HepG2 (cell line): ENCODE results near the gene STYXL1. TPM values are rescaled to one million over a fixed set of nuclear protein-coding genes. Genes with fewer than 3 reads are reported as not detected.

Experiments used
- ATAD3A ChIP-seq: sonication (generic); formaldehyde crosslinking; IDR thresholded peaks from 2 replicates; pipeline ENCODE4 v1.4.0; 2020; ENCODE audit warnings: missing genetic modification reagents
- CBX5 ChIP-seq: sonication (generic); formaldehyde crosslinking; IDR thresholded peaks from 2 replicates; pipeline ENCODE4 v1.4.0; 2020; ENCODE audit warnings: missing genetic modification reagents, borderline replicate concordance
- E2F1 ChIP-seq: sonication (generic); formaldehyde crosslinking; IDR thresholded peaks from 2 replicates; pipeline ENCODE4 v1.5.0; 2020; ENCODE audit warnings: missing genetic modification reagents
- EZH2 ChIP-seq: conservative IDR thresholded peaks from 2 replicates; pipeline ENCODE4 v1.6.1; 2012; ENCODE audit warnings: mild to moderate bottlenecking, low read depth, low read length, moderate library complexity
- HMGA1 ChIP-seq: sonication (generic); formaldehyde crosslinking; conservative IDR thresholded peaks from 2 replicates; pipeline ENCODE4 v1.4.0; 2020; ENCODE audit warnings: missing genetic modification reagents
- IKZF5 ChIP-seq: IDR thresholded peaks from 2 replicates; pipeline ENCODE4 v1.6.1; 2018; ENCODE audit warnings: missing genetic modification reagents, mild to moderate bottlenecking, missing compliant biosample characterization
- KDM1A ChIP-seq: IDR thresholded peaks from 2 replicates; pipeline ENCODE4 v1.6.1; 2016; ENCODE audit warnings: missing compliant biosample characterization
- MIXL1 ChIP-seq: IDR thresholded peaks from 2 replicates; pipeline ENCODE4 v1.6.1; 2016
- NFYB ChIP-seq: sonication (generic); formaldehyde crosslinking; IDR thresholded peaks from 2 replicates; pipeline ENCODE4 v1.4.0; 2020; ENCODE audit warnings: missing genetic modification reagents
- POLR2AphosphoS2 ChIP-seq: IDR thresholded peaks from 2 replicates; pipeline ENCODE4 v1.6.1; 2011; ENCODE audit warnings: low read depth, low read length, improper control_type of control experiment
- POLR2G ChIP-seq: fragments of 200-400 bp; formaldehyde crosslinking; IDR thresholded peaks from 2 replicates; pipeline ENCODE4 v1.6.1; 2018; ENCODE audit warnings: mild to moderate bottlenecking, low read depth, low read length, moderate library complexity
- RARG ChIP-seq: sonication (generic); formaldehyde crosslinking; IDR thresholded peaks from 2 replicates; pipeline ENCODE4 v1.4.0; 2020; ENCODE audit warnings: low read depth, mild to moderate bottlenecking, missing genetic modification reagents
- THYN1 ChIP-seq: sonication (generic); formaldehyde crosslinking; IDR thresholded peaks from 2 replicates; pipeline ENCODE4 v1.8.1; 2023; ENCODE audit warnings: low read depth, mild to moderate bottlenecking, moderate library complexity, missing genetic modification reagents, borderline replicate concordance
- XBP1 ChIP-seq: sonication (generic); formaldehyde crosslinking; IDR thresholded peaks from 2 replicates; pipeline ENCODE4 v1.5.0; 2020; ENCODE audit warnings: missing genetic modification reagents
- ZBTB2 ChIP-seq: sonication (generic); formaldehyde crosslinking; IDR thresholded peaks from 2 replicates; pipeline ENCODE4 v1.8.0; 2022; ENCODE audit warnings: low read depth, missing genetic modification reagents
- ZFY ChIP-seq: sonication (generic); formaldehyde crosslinking; IDR thresholded peaks from 2 replicates; pipeline ENCODE4 v1.4.0; 2020; ENCODE audit warnings: missing genetic modification reagents
- ZNF3 ChIP-seq: IDR thresholded peaks from 2 replicates; pipeline ENCODE4 v1.7.0; 2017; ENCODE audit warnings: inconsistent platforms
- ZNF564 ChIP-seq: sonication (generic); formaldehyde crosslinking; IDR thresholded peaks from 2 replicates; pipeline ENCODE4 v1.8.1; 2023; ENCODE audit warnings: mild to moderate bottlenecking, missing genetic modification reagents
- ZNF782 ChIP-seq: sonication (generic); formaldehyde crosslinking; IDR thresholded peaks from 2 replicates; pipeline ENCODE4 v1.4.0; 2020; ENCODE audit warnings: missing genetic modification reagents, mild to moderate bottlenecking, borderline replicate concordance
- ZSCAN30 ChIP-seq: sonication (generic); formaldehyde crosslinking; IDR thresholded peaks from 2 replicates; pipeline ENCODE4 v1.5.0; 2020; ENCODE audit warnings: mild to moderate bottlenecking, missing genetic modification reagents
- polyA plus RNA-seq, 8 experiments: library from polyadenylated mRNA; depleted of rRNA in 3 of 8; stranded (reverse) in 7 of 8; unstranded in 1 of 8; fragments of >200 nt; fragmentation: Illumina TruSeq in 4 of 8; extraction: Trizol in 4 of 8; gene quantifications; 2 replicates each; pipeline versions ENCODE4 v1.2.1 to v1.2.3, GENCODE V29; 2011 to 2016; ENCODE audit warnings: low read depth in 4 of 8, missing spikeins in 1 of 8, mixed read lengths in 1 of 8; ENCODE audit not compliant: insufficient read depth in 1 of 8
- total RNA-seq, 5 experiments: library from RNA; depleted of rRNA; stranded (reverse); fragments of >200 nt; fragmentation: Illumina TruSeq; extraction: Trizol; gene quantifications; 2 replicates each; pipeline ENCODE4 v1.2.3, GENCODE V29; 2016; ENCODE audit warnings: low read depth in 1 of 5
- TF ChIP-seq, protein P1 (sequence below): IDR thresholded peaks from 2 replicates; pipeline ENCODE4 v1.6.1; 2018; ENCODE audit warnings: missing genetic modification reagents
- TF ChIP-seq, protein P2 (sequence below): sonication (generic); formaldehyde crosslinking; IDR thresholded peaks from 2 replicates; pipeline ENCODE4 v1.4.0; 2020; ENCODE audit warnings: missing genetic modification reagents, mild to moderate bottlenecking, borderline replicate concordance

STYXL1 gene
- total and polyA plus RNA-seq, 2 of the 13 experiments (the other 11 are each of a cell fraction or from before 2014, with no cell fraction given), result 23.9 to 38.3 TPM

GRCh38 chr7:76047811-76048667 lies at the start of gene STYXL1, which contains the start of gene MDH2 (continued):
- TF ChIP-seq RARG, result no peak
- TF ChIP-seq ZNF782, result no peak; the same call in none of the 2 replicates
- peak; percentile 94 for TF ChIP-seq POLR2G
- TF ChIP-seq THYN1 (CRISPR knock-in tag), result no peak
- peak; percentile 88 for TF ChIP-seq CBX5 (CRISPR knock-in tag)
- TF ChIP-seq ZBTB2, result no peak
- peak; percentile 51; the same call in 1 of the 2 replicates for TF ChIP-seq MIXL1 (CRISPR knock-in tag)
- TF ChIP-seq KDM1A, result no peak
- TF ChIP-seq ZNF564, result peak; percentile 72; the same call in 1 of the 2 replicates
- TF ChIP-seq ATAD3A (CRISPR knock-in tag), result no peak
- TF ChIP-seq ZFY (CRISPR knock-in tag), result peak; percentile 98
- TF ChIP-seq ZNF3 (CRISPR knock-in tag), result no peak
- peak; percentile 53 for TF ChIP-seq NFYB (CRISPR knock-in tag)
- no peak for TF ChIP-seq XBP1
- no peak for TF ChIP-seq POLR2AphosphoS2
- TF ChIP-seq HMGA1 (CRISPR knock-in tag), result no peak
- TF ChIP-seq, protein P1, sequence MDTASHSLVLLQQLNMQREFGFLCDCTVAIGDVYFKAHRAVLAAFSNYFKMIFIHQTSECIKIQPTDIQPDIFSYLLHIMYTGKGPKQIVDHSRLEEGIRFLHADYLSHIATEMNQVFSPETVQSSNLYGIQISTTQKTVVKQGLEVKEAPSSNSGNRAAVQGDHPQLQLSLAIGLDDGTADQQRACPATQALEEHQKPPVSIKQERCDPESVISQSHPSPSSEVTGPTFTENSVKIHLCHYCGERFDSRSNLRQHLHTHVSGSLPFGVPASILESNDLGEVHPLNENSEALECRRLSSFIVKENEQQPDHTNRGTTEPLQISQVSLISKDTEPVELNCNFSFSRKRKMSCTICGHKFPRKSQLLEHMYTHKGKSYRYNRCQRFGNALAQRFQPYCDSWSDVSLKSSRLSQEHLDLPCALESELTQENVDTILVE (CRISPR knock-in tag), result peak; percentile 84; the same call in 1 of the 2 replicates
- TF ChIP-seq E2F1, result 0 out of 2 replicates have a peak, but pooled peaks have one; percentile 66
- TF ChIP-seq ZSCAN30, result 0 out of 2 replicates have a peak, but pooled peaks have one; percentile 76
- TF ChIP-seq, protein P2, sequence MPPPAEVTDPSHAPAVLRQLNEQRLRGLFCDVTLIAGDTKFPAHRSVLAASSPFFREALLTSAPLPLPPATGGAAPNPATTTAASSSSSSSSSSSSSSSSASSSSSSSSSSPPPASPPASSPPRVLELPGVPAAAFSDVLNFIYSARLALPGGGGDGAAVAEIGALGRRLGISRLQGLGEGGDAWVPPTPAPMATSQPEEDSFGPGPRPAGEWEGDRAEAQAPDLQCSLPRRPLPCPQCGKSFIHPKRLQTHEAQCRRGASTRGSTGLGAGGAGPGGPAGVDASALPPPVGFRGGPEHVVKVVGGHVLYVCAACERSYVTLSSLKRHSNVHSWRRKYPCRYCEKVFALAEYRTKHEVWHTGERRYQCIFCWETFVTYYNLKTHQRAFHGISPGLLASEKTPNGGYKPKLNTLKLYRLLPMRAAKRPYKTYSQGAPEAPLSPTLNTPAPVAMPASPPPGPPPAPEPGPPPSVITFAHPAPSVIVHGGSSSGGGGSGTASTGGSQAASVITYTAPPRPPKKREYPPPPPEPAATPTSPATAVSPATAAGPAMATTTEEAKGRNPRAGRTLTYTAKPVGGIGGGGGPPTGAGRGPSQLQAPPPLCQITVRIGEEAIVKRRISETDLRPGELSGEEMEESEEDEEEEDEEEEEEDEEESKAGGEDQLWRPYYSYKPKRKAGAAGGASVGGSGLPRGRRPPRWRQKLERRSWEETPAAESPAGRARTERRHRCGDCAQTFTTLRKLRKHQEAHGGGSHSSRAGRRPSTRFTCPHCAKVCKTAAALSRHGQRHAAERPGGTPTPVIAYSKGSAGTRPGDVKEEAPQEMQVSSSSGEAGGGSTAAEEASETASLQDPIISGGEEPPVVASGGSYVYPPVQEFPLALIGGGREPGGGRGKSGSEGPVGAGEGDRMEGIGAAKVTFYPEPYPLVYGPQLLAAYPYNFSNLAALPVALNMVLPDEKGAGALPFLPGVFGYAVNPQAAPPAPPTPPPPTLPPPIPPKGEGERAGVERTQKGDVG, result no peak
- TF ChIP-seq IKZF5, result peak; percentile 92
- no peak for TF ChIP-seq EZH2
